PC-3 (cell line): ENCODE data around the gene ZNF396.

ENCODE experiments used
- EZH2phosphoT487 ChIP-seq: fragments of 300-600 bp; sonication (generic); IDR thresholded peaks from 2 replicates; pipeline ENCODE4 v1.6.1; 2018; ENCODE audit warnings: mild to moderate bottlenecking, antibody characterized with exemption, low read length, borderline replicate concordance
- TF ChIP-seq, protein P1 (sequence below): fragments of 300-600 bp; sonication (generic); conservative IDR thresholded peaks from 2 replicates; pipeline ENCODE4 v1.5.1; 2017; ENCODE audit warnings: antibody characterized with exemption, low read depth, mild to moderate bottlenecking, low read length

- TF ChIP-seq, protein P1, sequence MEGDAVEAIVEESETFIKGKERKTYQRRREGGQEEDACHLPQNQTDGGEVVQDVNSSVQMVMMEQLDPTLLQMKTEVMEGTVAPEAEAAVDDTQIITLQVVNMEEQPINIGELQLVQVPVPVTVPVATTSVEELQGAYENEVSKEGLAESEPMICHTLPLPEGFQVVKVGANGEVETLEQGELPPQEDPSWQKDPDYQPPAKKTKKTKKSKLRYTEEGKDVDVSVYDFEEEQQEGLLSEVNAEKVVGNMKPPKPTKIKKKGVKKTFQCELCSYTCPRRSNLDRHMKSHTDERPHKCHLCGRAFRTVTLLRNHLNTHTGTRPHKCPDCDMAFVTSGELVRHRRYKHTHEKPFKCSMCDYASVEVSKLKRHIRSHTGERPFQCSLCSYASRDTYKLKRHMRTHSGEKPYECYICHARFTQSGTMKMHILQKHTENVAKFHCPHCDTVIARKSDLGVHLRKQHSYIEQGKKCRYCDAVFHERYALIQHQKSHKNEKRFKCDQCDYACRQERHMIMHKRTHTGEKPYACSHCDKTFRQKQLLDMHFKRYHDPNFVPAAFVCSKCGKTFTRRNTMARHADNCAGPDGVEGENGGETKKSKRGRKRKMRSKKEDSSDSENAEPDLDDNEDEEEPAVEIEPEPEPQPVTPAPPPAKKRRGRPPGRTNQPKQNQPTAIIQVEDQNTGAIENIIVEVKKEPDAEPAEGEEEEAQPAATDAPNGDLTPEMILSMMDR = no peak
- no peak for TF ChIP-seq EZH2phosphoT487
Measured at GRCh38 chr18:35411625-35412351, 34.7 kb upstream of the ZNF396 start.
